ENCODE data around the gene ADK. TPM values are rescaled to one million over a fixed set of nuclear protein-coding genes. Genes with fewer than 3 reads are reported as not detected.

Gene ADK
- total RNA-seq, 6 experiments from 2014 or later, result 54.2 to 92.5 (median 63.5) TPM

DNA sequence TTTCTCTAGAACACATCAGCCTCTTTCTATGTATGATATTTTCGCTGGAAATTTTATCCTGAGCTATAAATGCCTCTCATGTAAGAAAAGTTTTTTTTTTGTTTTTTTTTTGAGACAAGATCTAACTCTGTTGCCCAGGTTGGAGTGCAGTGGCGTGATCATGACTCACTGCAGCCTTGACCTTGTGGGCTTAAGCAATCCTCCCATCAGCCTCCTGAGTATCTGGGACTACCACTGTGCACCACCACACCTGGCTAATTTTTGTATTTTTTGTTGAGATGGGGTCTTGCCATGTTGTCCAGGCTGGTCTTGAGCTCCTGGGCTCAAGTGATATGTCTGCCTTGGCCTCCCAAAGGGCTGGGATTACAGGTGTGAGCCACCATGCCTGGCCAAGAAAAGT is 80.4 kb downstream of the ADK start:
- Histone ChIP-seq H3K9me3 (no peaks in the 10 kb centered on the region), H3K4me3 (no peak overlapping the region), H3K36me3 (no peaks in the 10 kb centered on the region), H3K27ac (no peak overlapping the region), H3K27me3 (no peaks in the 10 kb centered on the region), H3K4me1 (no peaks in the 10 kb centered on the region)
- DNase-seq (no peak), ATAC-seq (peak in 3 of 4 donors; percentile 36 to 74 (median 61))
- TF ChIP-seq CTCF (IDR thresholded peaks at IDR 0.05), result no peak
- no peak for TF ChIP-seq POLR2A (IDR thresholded peaks at IDR 0.05)
- 74% methylated on average over 2 of the region's 2 CpGs for WGBS (ENCODE audit: insufficient coverage, low coverage, low lambda C conversion rate, missing lambda C conversion rate)
- intact Hi-C loops (cut with DNase I), result loop anchor here in 1 of 2 donors (10.0 kb wide), 1 partner anchor 107 kb away; no protein-coding TSS in a partner anchor

DNA sequence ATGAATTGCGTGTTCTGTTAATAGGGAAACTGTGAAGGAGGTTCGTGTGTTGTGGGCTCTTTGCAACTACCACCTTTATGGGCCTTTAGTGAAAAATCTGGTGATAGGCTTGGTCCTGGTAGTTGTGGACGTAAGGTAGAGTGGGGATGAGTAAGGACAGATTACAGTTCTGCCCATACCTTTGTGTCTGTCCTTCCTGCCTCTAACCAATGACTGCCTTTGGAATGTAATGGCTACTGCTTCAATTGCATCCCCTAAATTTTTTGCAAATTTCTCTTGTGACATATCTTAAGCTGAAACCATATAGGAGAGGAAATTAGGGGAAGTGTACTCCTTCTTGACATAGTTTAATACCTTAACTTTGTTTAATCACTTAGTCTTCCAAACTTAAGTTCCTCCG is 82.3 kb downstream of the ADK start:
- no peaks in the 10 kb centered on the region for H3K9me3 ChIP-seq
- WGBS (ENCODE audit: insufficient coverage, low coverage, low lambda C conversion rate, missing lambda C conversion rate), result 80% methylated on average over 3 of the region's 4 CpGs
- ATAC-seq (no peak), DNase-seq (no peak)
- no peak overlapping the region for H3K27ac ChIP-seq
- TF ChIP-seq POLR2A (IDR thresholded peaks at IDR 0.05), result no peak
- no peak for TF ChIP-seq CTCF (IDR thresholded peaks at IDR 0.05)
- H3K36me3 ChIP-seq, result no peaks in the 10 kb centered on the region
- H3K4me3 ChIP-seq, result no peak overlapping the region
- no peaks in the 10 kb centered on the region for H3K4me1 ChIP-seq
- H3K27me3 ChIP-seq, result no peaks in the 10 kb centered on the region
- intact Hi-C loops (cut with DNase I), result loop anchor here in 1 of 2 donors (10.0 kb wide), 1 partner anchor 108 kb away; no protein-coding TSS in a partner anchor

DNA sequence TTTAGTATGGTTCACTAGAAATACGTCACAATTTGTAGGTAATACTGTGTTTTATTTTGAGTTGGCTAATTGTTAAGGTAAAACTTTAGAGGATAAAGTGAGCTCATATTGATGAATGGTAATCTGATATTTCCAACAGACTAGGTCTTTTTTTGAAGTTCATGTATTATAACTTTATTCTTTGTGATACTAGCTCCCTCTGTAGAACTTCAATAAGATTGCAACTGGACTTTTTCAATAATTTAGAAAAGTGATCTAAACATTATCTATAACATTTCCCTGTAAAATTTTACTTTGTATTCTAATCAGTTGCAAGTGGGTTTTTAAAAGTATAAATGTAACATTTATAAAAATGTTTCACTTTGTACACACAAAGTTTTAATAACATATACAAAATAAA is 83.5 kb downstream of the ADK start:
- DNase-seq (no peak), ATAC-seq (peak in 1 of 4 donors; percentile 37)
- intact Hi-C loops (cut with DNase I), result loop anchor here in 1 of 2 donors (10.0 kb wide), 1 partner anchor 110 kb away; no protein-coding TSS in a partner anchor
- Histone ChIP-seq H3K9me3 (no peaks in the 10 kb centered on the region), H3K27ac (no peak overlapping the region), H3K27me3 (no peaks in the 10 kb centered on the region), H3K36me3 (no peaks in the 10 kb centered on the region), H3K4me1 (no peaks in the 10 kb centered on the region), H3K4me3 (no peak overlapping the region)
- TF ChIP-seq POLR2A (IDR thresholded peaks at IDR 0.05) (no peak), CTCF (IDR thresholded peaks at IDR 0.05) (peak; percentile 27 to 46 (median 35))
- WGBS (ENCODE audit: insufficient coverage, low coverage, low lambda C conversion rate, missing lambda C conversion rate), result 55% methylated on average over 1 of the region's 1 CpG

DNA sequence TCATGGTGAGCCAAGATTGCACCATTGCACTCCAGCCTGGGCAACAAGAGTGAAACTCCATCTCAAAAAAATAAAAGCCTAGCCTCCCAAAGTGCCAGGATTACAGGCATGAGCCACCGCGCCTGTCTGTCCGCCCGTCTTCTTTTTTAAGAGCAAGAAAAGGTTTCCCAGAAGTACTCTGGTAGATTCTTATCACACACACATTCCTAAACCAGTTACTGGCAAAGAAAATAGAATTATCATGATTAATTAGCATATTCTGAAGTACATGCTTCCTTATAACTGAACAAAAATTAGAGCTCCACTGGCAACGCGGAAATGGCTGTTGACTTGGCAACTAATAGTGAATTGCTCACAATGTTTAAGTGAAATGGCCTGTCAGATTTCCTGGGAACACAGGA is 87.0 kb downstream of the ADK start:
- Histone ChIP-seq H3K36me3 (peaks cover 0 to 4% (median 2%) of the 10 kb centered on the region in 4 donors), H3K27me3 (no peaks in the 10 kb centered on the region), H3K9me3 (no peaks in the 10 kb centered on the region), H3K4me1 (no peaks in the 10 kb centered on the region), H3K27ac (no peak overlapping the region), H3K4me3 (no peak overlapping the region)
- intact Hi-C loops (cut with DNase I), result loop anchor here in 1 of 2 donors (10.0 kb wide), 1 partner anchor 113 kb away; no protein-coding TSS in a partner anchor
- ATAC-seq, result no peak
- 84% methylated on average over 6 of the region's 6 CpGs for WGBS (ENCODE audit: insufficient coverage, low coverage, low lambda C conversion rate, missing lambda C conversion rate)
- DNase-seq, result no peak
- no peak for TF ChIP-seq CTCF (IDR thresholded peaks at IDR 0.05)
- TF ChIP-seq POLR2A (IDR thresholded peaks at IDR 0.05), result no peak

Data from right lobe of liver (tissue), 6 donors.